Stimulated activated CD8-positive, alpha-beta memory T cell treated with anti-CD3 and anti-CD28 coated beads, Interleukin-12 subunit alpha, Interleukin-12 subunit beta, amount 100 ng/mL, for 4 hours (primary cell): ENCODE data around the gene RELB.

ENCODE experiments used
- DNase-seq: peaks from one replicate; pipeline ENCODE4 v3.0.0-alpha.2; 2020; ENCODE audit warnings: low read depth

Gene RELB

DNA sequence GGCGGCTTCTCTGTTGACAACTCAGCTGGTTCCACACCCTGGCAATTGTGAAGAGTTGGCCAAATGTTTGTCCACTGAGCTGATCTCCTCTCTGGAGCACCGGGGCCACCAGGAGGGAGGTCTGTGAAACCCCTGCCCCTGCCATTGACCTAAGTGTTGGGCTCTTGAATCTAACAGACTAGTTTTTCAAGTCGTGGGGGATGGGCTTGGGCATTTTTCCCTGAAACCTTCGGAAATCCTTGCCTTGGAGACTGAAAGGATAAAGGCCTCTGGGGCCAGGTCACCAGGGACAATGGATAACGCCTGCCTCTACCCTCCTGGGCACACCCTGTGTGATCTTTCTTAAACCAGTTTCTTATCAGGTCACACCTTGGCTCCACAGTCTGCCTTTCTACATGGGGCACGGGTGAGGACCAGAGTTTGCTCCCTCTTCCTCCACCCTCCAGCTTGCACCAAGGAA is 78.7 kb downstream of the RELB start:
- no peak for DNase-seq

DNA sequence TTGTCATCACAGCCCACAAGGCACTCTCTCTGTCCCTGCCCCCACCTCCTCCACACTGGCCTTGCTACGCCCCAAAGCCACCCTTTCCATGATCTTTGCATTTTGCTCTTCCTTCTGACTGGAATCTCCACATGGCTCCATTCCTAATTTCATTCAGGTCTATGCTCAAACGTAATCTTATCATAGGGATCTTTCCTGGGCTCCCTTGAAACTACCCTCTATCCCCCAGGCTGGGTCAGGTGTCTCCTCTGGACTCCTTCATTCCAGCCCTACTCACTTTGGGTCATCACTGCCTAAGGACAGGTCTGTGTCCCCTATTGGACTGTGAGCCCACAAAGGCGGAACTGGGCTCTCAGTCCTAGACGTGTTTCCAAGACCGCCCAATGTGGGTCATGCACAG is 80.9 kb downstream of the RELB start:
- DNase-seq = no peak

DNA sequence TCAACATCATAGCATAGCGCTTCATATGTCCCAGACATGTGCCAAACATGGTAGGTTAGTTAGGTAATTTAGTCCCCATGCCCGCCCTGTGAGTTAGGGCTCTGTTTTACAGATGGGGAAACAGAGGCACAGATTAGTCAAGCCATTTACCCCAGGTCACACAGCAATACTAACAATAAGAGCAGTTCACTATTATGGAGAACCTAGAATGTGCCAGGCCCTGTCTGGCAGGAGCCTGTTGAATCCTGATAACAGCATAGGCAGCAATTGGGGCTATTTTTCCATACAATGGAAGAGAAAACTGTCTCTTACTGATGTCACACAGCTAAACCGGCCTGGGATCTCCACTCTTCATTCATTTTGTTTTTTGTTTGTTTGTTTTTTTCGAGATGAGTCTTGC is 85.2 kb downstream of the RELB start:
- DNase-seq = no peak

DNA sequence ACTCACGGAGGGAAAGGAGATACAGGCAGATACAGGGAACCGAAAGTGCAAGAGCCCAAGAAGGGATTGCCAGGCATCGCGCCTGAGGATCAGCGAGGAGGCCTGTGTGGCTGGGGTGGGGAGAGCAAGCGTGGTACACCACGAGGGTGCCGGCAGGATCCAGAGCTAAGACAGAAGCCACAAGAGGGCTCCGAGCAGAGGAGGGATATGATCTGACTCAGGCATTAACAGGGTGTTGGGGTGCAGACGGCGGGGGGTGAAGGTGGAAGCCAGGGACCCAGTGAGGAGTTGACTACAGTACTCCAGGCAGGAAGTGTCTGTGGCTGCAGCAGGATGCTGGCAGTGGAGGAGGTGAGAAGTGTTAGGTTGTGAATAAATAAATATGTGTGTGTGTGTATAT is 86.3 kb downstream of the RELB start:
- DNase-seq = peak; percentile 41
